GM06990 (cell line): Measurements from ENCODE around the gene PDAP1.

Source experiments
- DNase-seq: peaks from one replicate; pipeline ENCODE4 v3.0.0-alpha.2; 2011; ENCODE audit not compliant: insufficient read length; ENCODE audit errors: extremely low read depth
- H3K27me3 ChIP-seq: replicated peaks from 2 replicates; pipeline ENCODE4 v1.6.0; 2011; ENCODE audit warnings: low read length; ENCODE audit not compliant: control insufficient read depth, insufficient read depth
- H3K36me3 ChIP-seq: 2 replicates; pipeline ENCODE4 v1.5.1; 2011; ENCODE audit warnings: low read length; ENCODE audit not compliant: control insufficient read depth, insufficient read depth
- H3K4me3 ChIP-seq: replicated peaks from 2 replicates; pipeline ENCODE4 v1.5.1; 2011; ENCODE audit warnings: low read depth, mild to moderate bottlenecking, control low read depth, low read length
- TF ChIP-seq, protein P1 (sequence below): IDR thresholded peaks from 2 replicates; pipeline ENCODE4 v1.5.1; 2011; ENCODE audit warnings: low read length, control low read depth, mild to moderate bottlenecking, inconsistent platforms; ENCODE audit not compliant: insufficient read depth, poor library complexity, severe bottlenecking

PDAP1 gene

DNA sequence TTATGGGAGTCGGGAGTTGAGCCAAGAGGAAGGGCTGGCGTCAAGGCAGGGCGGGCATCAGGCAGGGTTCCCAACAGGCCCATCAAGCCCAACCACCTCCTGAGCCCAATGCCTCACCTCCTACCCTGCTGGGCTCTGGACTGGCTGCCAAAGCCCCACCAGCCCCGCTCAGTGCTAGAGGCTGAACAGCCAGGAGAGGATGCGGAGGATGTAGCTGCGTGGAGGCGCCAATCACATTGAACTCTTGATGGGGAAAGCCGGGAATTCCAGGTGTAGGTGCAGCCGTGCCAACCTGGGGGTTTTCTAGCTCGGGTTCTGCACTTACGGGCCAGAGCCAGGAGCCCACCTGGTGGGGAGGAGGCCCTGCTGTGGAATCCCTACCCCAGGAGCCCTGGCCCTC is 44.7 kb upstream of the PDAP1 start:
- DNase-seq: no peak
- H3K4me3 ChIP-seq: no peak overlapping the region
- no peaks in the 10 kb centered on the region for H3K27me3 ChIP-seq
- TF ChIP-seq, protein P1, sequence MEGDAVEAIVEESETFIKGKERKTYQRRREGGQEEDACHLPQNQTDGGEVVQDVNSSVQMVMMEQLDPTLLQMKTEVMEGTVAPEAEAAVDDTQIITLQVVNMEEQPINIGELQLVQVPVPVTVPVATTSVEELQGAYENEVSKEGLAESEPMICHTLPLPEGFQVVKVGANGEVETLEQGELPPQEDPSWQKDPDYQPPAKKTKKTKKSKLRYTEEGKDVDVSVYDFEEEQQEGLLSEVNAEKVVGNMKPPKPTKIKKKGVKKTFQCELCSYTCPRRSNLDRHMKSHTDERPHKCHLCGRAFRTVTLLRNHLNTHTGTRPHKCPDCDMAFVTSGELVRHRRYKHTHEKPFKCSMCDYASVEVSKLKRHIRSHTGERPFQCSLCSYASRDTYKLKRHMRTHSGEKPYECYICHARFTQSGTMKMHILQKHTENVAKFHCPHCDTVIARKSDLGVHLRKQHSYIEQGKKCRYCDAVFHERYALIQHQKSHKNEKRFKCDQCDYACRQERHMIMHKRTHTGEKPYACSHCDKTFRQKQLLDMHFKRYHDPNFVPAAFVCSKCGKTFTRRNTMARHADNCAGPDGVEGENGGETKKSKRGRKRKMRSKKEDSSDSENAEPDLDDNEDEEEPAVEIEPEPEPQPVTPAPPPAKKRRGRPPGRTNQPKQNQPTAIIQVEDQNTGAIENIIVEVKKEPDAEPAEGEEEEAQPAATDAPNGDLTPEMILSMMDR: no peak
- peaks cover 61% of the 10 kb centered on the region for H3K36me3 ChIP-seq

DNA sequence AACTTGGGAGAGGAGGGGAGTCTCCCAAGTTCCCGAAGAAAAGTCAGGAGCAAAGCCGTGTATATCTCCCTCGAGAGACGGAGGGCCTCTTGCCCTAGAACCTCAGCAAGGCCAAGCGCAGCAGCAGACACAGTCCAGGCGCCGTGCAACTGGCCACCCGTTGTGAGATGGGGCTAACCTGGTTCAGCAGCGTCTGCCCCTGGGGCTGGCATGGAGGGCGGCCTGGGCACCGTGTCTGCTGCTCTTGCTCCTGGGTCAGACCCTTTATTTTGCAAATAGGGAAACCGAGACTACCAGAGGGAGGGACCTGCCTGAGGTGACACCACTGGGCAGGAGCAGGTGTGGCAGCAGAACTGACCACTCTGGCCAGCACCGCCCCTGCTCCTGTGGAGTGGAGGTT is 44.1 kb upstream of the PDAP1 start:
- no peak overlapping the region for H3K4me3 ChIP-seq
- peaks cover 65% of the 10 kb centered on the region for H3K36me3 ChIP-seq
- no peak for DNase-seq
- H3K27me3 ChIP-seq: no peaks in the 10 kb centered on the region
- TF ChIP-seq, protein P1: no peak

DNA sequence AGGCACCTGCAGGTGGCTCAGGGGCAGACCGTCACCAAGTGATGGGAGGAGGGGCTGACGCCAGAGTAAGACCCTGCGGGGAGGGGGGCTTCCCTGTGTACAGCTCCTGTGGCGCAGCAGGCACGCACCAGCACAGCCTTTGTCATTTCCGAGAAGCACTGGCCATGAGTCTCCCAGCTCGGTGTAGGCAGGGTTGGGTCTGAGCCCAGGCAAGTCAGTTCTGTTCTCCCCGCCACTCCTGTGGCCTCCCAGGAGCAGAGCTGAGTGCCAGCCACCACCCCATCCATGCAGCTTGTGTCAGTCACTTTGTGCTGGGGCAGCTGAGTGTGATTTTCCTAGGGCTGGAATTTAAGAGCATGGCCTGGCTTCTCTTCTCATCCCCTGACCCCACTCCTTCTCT is 43.5 kb upstream of the PDAP1 start:
- Histone ChIP-seq H3K27me3 (no peaks in the 10 kb centered on the region), H3K36me3 (peaks cover 61% of the 10 kb centered on the region), H3K4me3 (no peak overlapping the region)
- DNase-seq: no peak
- TF ChIP-seq, protein P1: no peak

DNA sequence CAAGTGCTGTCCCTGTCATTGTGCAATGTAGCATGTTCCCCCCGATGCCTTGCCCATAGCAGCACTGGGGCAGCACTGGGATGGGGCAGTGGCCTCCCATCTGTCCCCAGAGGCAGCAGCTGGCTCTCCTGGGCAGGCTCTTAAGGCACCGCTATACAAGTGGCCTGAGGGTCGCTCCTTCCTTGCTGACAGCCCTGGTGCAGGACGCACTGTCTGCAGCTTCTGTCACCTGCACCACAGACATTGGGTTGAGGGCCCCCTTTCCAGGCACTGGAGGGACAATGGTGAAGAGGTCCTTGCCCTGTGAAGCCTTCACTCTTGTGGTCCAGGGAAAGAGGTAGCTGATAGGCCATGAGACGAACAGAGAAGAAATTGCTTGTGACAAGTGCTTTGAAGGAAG is 40.9 kb upstream of the PDAP1 start:
- H3K27me3 ChIP-seq: no peaks in the 10 kb centered on the region
- peaks cover 50% of the 10 kb centered on the region for H3K36me3 ChIP-seq

DNA sequence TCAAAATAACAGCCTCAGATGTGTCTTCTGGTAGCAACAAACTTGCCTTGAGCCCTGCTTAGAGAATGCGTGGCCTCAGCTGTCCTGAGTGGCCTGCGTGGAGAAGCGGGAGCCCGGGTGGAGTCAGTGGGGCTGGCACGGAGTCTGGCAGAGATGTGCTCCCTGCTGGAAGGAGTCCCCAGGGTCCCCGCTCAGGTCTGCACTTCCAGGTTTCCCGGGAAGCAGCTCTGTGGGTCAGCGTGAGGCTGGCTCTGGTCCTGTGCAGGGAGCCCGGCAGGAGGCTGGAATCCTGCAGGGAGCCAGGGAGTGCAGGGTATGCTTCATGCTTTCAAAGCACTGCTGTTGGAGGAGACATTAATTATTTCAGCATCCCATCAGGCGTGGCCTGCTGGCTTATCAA is 40.5 kb upstream of the PDAP1 start:
- no peak for DNase-seq
- no peak overlapping the region for H3K4me3 ChIP-seq
- H3K27me3 ChIP-seq: no peaks in the 10 kb centered on the region
- TF ChIP-seq, protein P1: no peak
- peaks cover 47% of the 10 kb centered on the region for H3K36me3 ChIP-seq

More for the DNA sequence above, 40.9 kb upstream of the PDAP1 start:
- DNase-seq: no peak
- TF ChIP-seq, protein P1: no peak
- H3K4me3 ChIP-seq: no peak overlapping the region

DNA sequence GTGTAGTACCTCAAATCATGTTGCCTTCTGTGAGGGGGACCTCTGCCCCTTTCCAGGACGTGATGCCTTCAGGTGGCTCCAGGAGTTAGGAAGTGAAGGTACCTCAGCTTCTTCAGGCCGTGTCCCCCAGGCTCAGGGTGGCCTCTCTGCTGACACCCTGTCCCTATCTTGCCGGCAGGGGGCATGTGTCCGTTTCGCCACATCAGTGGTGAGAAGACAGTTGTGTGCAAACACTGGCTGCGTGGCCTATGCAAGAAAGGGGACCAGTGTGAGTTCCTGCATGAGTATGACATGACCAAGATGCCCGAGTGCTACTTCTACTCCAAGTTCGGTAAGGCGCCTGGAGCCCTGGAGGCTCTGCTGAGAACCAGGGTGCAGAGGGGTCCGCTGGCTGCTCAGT is 39.5 kb upstream of the PDAP1 start:
- H3K4me3 ChIP-seq: no peak overlapping the region
- no peaks in the 10 kb centered on the region for H3K27me3 ChIP-seq
- H3K36me3 ChIP-seq: peaks cover 42% of the 10 kb centered on the region
- DNase-seq: no peak
- TF ChIP-seq, protein P1: no peak
